Stomach (tissue), 4 donors: Measurements from ENCODE around the gene SPAG6.

Source experiments
- CTCF ChIP-seq, 7 experiments: fragments of 450-650 bp in 4 of 7; fragments of 200-600 bp in 3 of 7; sonication (generic) in 3 of 7; IDR thresholded peaks; one replicate each; pipeline ENCODE4 v1.5.1; 2016 to 2019; ENCODE audit warnings: antibody characterized with exemption in 7 of 7, control low read depth in 2 of 7, mild to moderate bottlenecking in 1 of 7
- POLR2A ChIP-seq, 4 donors: fragments of 450-650 bp; IDR thresholded peaks; one replicate each; pipeline ENCODE4 v1.6.1; 2016; ENCODE audit warnings: antibody characterized with exemption in 4 of 4, control low read depth in 2 of 4, mild to moderate bottlenecking in 1 of 4, moderate library complexity in 1 of 4
- POLR2AphosphoS5 ChIP-seq, 3 donors: sonication (generic); formaldehyde crosslinking; IDR thresholded peaks; one replicate each; pipeline ENCODE4 v1.6.1; 2016; ENCODE audit warnings: antibody characterized with exemption in 3 of 3

DNA sequence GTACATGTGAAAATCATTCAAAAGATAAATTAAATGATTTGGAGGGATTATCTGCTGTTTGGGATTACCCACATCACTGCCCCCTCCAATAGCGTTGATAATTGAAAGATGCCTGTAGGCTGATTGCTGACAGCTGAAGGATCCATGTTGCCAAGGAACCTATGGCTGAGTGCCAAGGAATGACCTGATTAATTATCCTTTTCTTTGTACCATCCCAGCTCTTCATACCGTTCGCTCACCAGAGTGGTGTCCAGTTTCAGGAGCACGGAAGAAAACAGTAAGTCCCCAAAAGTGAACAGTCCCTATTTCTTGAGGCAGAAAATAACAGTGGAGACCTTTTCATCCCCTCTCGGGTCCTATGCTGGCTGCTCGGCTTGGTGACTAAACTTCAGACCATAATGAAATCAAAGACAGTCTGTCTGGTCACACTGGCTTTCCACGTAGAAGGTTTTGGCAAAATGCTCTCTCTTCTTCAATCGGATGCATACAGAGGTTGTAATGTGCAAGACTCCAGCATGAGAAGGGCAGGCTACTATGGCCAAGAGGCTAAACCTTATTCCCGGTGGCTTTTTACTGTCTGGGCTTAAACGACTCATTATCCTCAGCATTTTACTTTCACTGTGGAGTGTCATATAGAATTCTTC, 108.8 kb downstream of the SPAG6 start:
- no peak for TF ChIP-seq CTCF (IDR thresholded peaks at IDR 0.05)
- no peak for TF ChIP-seq POLR2A (IDR thresholded peaks at IDR 0.05)
- TF ChIP-seq POLR2AphosphoS5 (IDR thresholded peaks at IDR 0.05): no peak
